Loucy (cell line): ENCODE measurements around the gene LRCH2.

Experiments used
- H2AFZ ChIP-seq: fragments of 200-600 bp; sonication (generic); 2 replicates; pipeline ENCODE4 v1.6.0; 2016; ENCODE audit warnings: antibody characterized with exemption, mild to moderate bottlenecking, low read length, moderate library complexity
- H3F3A ChIP-seq: fragments of 200-600 bp; 2 replicates; pipeline ENCODE4 v1.6.0; 2016; ENCODE audit warnings: antibody characterized with exemption, low read depth, mild to moderate bottlenecking
- H3K27me3 ChIP-seq: fragments of 200-600 bp; sonication (generic); 2 replicates; pipeline ENCODE4 v1.6.1; 2014; ENCODE audit warnings: low read length, mild to moderate bottlenecking; ENCODE audit not compliant: insufficient read depth, poor library complexity, severe bottlenecking
- H3K36me3 ChIP-seq: fragments of 200-600 bp; sonication (generic); 2 replicates; pipeline ENCODE4 v1.6.1; 2016; ENCODE audit warnings: low read length; ENCODE audit not compliant: insufficient read depth
- H3K4me1 ChIP-seq: fragments of 200-600 bp; sonication (generic); 2 replicates; pipeline ENCODE4 v1.5.1; 2014; ENCODE audit warnings: low read length, mild to moderate bottlenecking; ENCODE audit not compliant: insufficient read depth, poor library complexity, severe bottlenecking
- H3K4me2 ChIP-seq: fragments of 200-600 bp; sonication (generic); 2 replicates; pipeline ENCODE4 v1.6.0; 2014; ENCODE audit warnings: antibody characterized with exemption, low read length, low read depth, mild to moderate bottlenecking; ENCODE audit not compliant: poor library complexity, severe bottlenecking
- H3K4me3 ChIP-seq: fragments of 200-600 bp; sonication (generic); 2 replicates; pipeline ENCODE4 v1.5.1; 2014; ENCODE audit warnings: low read length, mild to moderate bottlenecking, mixed read lengths; ENCODE audit not compliant: poor library complexity, severe bottlenecking
- H3K79me2 ChIP-seq: fragments of 200-600 bp; sonication (generic); 2 replicates; pipeline ENCODE4 v1.6.1; 2014; ENCODE audit warnings: low read length; ENCODE audit not compliant: insufficient read depth
- H3K9ac ChIP-seq: fragments of 200-600 bp; sonication (generic); 2 replicates; pipeline ENCODE4 v1.6.0; 2014; ENCODE audit warnings: mild to moderate bottlenecking, low read depth, low read length, moderate library complexity; ENCODE audit not compliant: poor library complexity, severe bottlenecking
- H3K9me2 ChIP-seq: fragments of 200-600 bp; sonication (generic); replicated peaks from 2 replicates; pipeline ENCODE4 v1.6.1; 2016; ENCODE audit warnings: low read depth, low read length, mixed read lengths
- H3K9me3 ChIP-seq: fragments of 200-600 bp; sonication (generic); 2 replicates; pipeline ENCODE4 v1.6.1; 2014; ENCODE audit warnings: mild to moderate bottlenecking, antibody characterized with exemption, low read length, low read depth; ENCODE audit not compliant: insufficient read depth
- H4K20me1 ChIP-seq: fragments of 200-600 bp; sonication (generic); 2 replicates; pipeline ENCODE4 v1.6.0; 2014; ENCODE audit warnings: antibody characterized with exemption, low read length, mild to moderate bottlenecking; ENCODE audit not compliant: insufficient read depth, poor library complexity, severe bottlenecking
- EZH2phosphoT487 ChIP-seq: fragments of 200-600 bp; IDR thresholded peaks from 2 replicates; pipeline ENCODE4 v1.6.1; 2018; ENCODE audit warnings: antibody characterized with exemption, mild to moderate bottlenecking, moderate library complexity, borderline replicate concordance
- TF ChIP-seq, protein P1 (sequence below): fragments of 200-600 bp; sonication (generic); conservative IDR thresholded peaks from 2 replicates; pipeline ENCODE4 v1.5.1; 2014; ENCODE audit warnings: mild to moderate bottlenecking, antibody characterized with exemption, low read length

LRCH2 gene

GRCh38 chrX:115234461-115234860 is 565 bp upstream of the LRCH2 start:
- Histone ChIP-seq H3K4me3 (no peak overlapping the region), H3K9me2 (no peaks in the 10 kb centered on the region), H3F3A (no peaks in the 10 kb centered on the region), H3K9me3 (no peaks in the 10 kb centered on the region), H2AFZ (no peak overlapping the region), H3K4me2 (no peak overlapping the region), H3K79me2 (no peaks in the 10 kb centered on the region), H3K27me3 (no peaks in the 10 kb centered on the region), H4K20me1 (no peaks in the 10 kb centered on the region), H3K9ac (no peak overlapping the region), H3K36me3 (no peaks in the 10 kb centered on the region), H3K4me1 (no peaks in the 10 kb centered on the region)
- TF ChIP-seq, protein P1, sequence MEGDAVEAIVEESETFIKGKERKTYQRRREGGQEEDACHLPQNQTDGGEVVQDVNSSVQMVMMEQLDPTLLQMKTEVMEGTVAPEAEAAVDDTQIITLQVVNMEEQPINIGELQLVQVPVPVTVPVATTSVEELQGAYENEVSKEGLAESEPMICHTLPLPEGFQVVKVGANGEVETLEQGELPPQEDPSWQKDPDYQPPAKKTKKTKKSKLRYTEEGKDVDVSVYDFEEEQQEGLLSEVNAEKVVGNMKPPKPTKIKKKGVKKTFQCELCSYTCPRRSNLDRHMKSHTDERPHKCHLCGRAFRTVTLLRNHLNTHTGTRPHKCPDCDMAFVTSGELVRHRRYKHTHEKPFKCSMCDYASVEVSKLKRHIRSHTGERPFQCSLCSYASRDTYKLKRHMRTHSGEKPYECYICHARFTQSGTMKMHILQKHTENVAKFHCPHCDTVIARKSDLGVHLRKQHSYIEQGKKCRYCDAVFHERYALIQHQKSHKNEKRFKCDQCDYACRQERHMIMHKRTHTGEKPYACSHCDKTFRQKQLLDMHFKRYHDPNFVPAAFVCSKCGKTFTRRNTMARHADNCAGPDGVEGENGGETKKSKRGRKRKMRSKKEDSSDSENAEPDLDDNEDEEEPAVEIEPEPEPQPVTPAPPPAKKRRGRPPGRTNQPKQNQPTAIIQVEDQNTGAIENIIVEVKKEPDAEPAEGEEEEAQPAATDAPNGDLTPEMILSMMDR = no peak
- TF ChIP-seq EZH2phosphoT487 = no peak

DNA sequence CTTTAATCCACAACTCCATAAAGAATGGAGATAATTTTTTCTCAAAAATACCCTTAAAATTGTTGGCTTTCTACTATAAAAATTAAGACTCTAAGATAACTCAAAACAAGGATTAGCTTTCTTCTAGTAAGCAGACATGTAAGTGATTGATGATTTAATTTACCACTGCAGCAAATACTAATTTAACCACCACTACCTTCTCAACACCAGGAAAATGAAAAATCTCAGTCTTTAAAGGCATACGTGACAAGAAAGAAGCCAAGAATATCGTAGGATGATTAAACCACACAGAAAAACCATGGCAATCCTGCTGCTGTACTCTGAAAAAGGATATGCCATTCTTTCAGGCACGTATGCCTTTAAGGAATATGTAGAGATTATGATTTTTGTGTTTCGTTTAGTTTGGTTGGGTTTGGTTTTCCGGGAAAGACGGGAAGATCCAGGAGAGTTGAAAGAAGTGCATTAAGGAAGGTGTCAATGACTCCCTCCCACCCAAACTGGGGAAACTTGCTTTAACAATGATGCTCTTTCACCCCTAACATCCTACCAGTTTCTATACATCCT is 881 bp downstream of the LRCH2 start:
- Histone ChIP-seq H4K20me1 (no peaks in the 10 kb centered on the region), H3K36me3 (no peaks in the 10 kb centered on the region), H3K4me2 (no peak overlapping the region), H3K9me2 (no peaks in the 10 kb centered on the region), H3K79me2 (no peaks in the 10 kb centered on the region), H3K9me3 (no peaks in the 10 kb centered on the region), H3K4me3 (no peak overlapping the region), H3F3A (no peaks in the 10 kb centered on the region), H3K4me1 (no peaks in the 10 kb centered on the region), H3K27me3 (no peaks in the 10 kb centered on the region), H2AFZ (no peak overlapping the region), H3K9ac (no peak overlapping the region)
- TF ChIP-seq, protein P1 = no peak
- no peak for TF ChIP-seq EZH2phosphoT487

GRCh38 chrX:115229337-115230003 is 4.4 kb downstream of the LRCH2 start:
- no peak overlapping the region for H3K4me2 ChIP-seq
- H2AFZ ChIP-seq = no peak overlapping the region
- no peak overlapping the region for H3K9ac ChIP-seq
- no peaks in the 10 kb centered on the region for H3K9me3 ChIP-seq
- H4K20me1 ChIP-seq = no peaks in the 10 kb centered on the region
- TF ChIP-seq EZH2phosphoT487 = no peak
- TF ChIP-seq, protein P1 = no peak
- no peak overlapping the region for H3K4me3 ChIP-seq
- H3K9me2 ChIP-seq = no peaks in the 10 kb centered on the region
- H3F3A ChIP-seq = no peaks in the 10 kb centered on the region
- H3K36me3 ChIP-seq = no peaks in the 10 kb centered on the region
- no peaks in the 10 kb centered on the region for H3K79me2 ChIP-seq
- H3K4me1 ChIP-seq = no peaks in the 10 kb centered on the region
- no peaks in the 10 kb centered on the region for H3K27me3 ChIP-seq
